GM23248 (cell line): ENCODE measurements around the gene RTCA. TPM values are rescaled to one million over a fixed set of nuclear protein-coding genes. Genes with fewer than 3 reads are reported as not detected.

Experiments used
- DNase-seq: peaks from one replicate; pipeline ENCODE4 v3.0.0-alpha.2; 2015
- H2AFZ ChIP-seq: fragments of 200-600 bp; sonication (generic); 2 replicates; pipeline ENCODE4 v1.6.1; 2016; ENCODE audit warnings: antibody characterized with exemption
- H3F3A ChIP-seq: fragments of 200-600 bp; sonication (generic); 2 replicates; pipeline ENCODE4 v1.6.1; 2016; ENCODE audit warnings: mild to moderate bottlenecking, antibody characterized with exemption, mixed run types; ENCODE audit not compliant: insufficient read depth
- H3K27ac ChIP-seq: fragments of 200-600 bp; sonication (generic); 2 replicates; pipeline ENCODE4 v1.5.1; 2016; ENCODE audit warnings: mild to moderate bottlenecking
- H3K27me3 ChIP-seq: fragments of 200-600 bp; sonication (generic); replicated peaks from 2 replicates; pipeline ENCODE4 v1.6.1; 2016; ENCODE audit warnings: mild to moderate bottlenecking; ENCODE audit not compliant: insufficient read depth
- H3K36me3 ChIP-seq: fragments of 200-600 bp; sonication (generic); 2 replicates; pipeline ENCODE4 v1.6.1; 2016; ENCODE audit warnings: low read depth, mild to moderate bottlenecking
- H3K4me1 ChIP-seq: fragments of 200-600 bp; sonication (generic); 2 replicates; pipeline ENCODE4 v1.6.1; 2016; ENCODE audit warnings: mild to moderate bottlenecking; ENCODE audit not compliant: insufficient read depth
- H3K4me2 ChIP-seq: fragments of 200-600 bp; sonication (generic); one replicate; pipeline ENCODE4 v1.6.1; 2016; ENCODE audit warnings: mild to moderate bottlenecking; ENCODE audit not compliant: unreplicated experiment
- H3K4me3 ChIP-seq: fragments of 200-600 bp; sonication (generic); 2 replicates; pipeline ENCODE4 v1.5.1; 2016; ENCODE audit warnings: mild to moderate bottlenecking
- H3K79me2 ChIP-seq: fragments of 200-600 bp; sonication (generic); 2 replicates; pipeline ENCODE4 v1.6.1; 2016; ENCODE audit warnings: mild to moderate bottlenecking; ENCODE audit not compliant: insufficient read depth
- H3K9ac ChIP-seq: fragments of 200-600 bp; sonication (generic); 2 replicates; pipeline ENCODE4 v1.6.1; 2016; ENCODE audit warnings: mild to moderate bottlenecking
- H3K9me2 ChIP-seq: fragments of 200-600 bp; sonication (generic); 2 replicates; pipeline ENCODE4 v1.6.1; 2016; ENCODE audit warnings: mixed run types, mild to moderate bottlenecking, moderate library complexity; ENCODE audit not compliant: insufficient read depth
- H3K9me3 ChIP-seq: fragments of 200-600 bp; sonication (generic); one replicate; pipeline ENCODE4 v1.6.1; 2017; ENCODE audit warnings: low read depth
- H4K20me1 ChIP-seq: fragments of 200-600 bp; sonication (generic); 2 replicates; pipeline ENCODE4 v1.6.0; 2016; ENCODE audit not compliant: insufficient read depth
- EZH2 ChIP-seq: fragments of 200-600 bp; sonication (generic); IDR thresholded peaks from 2 replicates; pipeline ENCODE4 v1.6.1; 2018; ENCODE audit warnings: antibody characterized with exemption, mild to moderate bottlenecking; ENCODE audit not compliant: insufficient read depth, poor library complexity, severe bottlenecking
- EZH2phosphoT487 ChIP-seq: fragments of 200-600 bp; sonication (generic); IDR thresholded peaks from 2 replicates; pipeline ENCODE4 v1.6.1; 2018; ENCODE audit warnings: antibody characterized with exemption, moderate library complexity, mild to moderate bottlenecking, low read depth; ENCODE audit not compliant: insufficient read depth
- WGBS, 2 experiments: methylation state at CpG; one replicate each; pipeline ENCODE4 v1.1.6; 2015 to 2017; ENCODE audit warnings: low lambda C conversion rate in 2 of 2, low coverage in 1 of 2; ENCODE audit errors: missing lambda C conversion rate in 2 of 2; 5-methylcytosine and 5-hydroxymethylcytosine counted together
- in situ Hi-C: fragments of 300-500 bp; cut with MboI; formaldehyde crosslinking; loops from 2 replicates; pipeline ENCODE4 v1.15.0; 2020
- polyA plus RNA-seq: library from polyadenylated mRNA; unstranded; fragments of >200 nt; fragmentation: Nextera tagmentation; extraction: Ambion mirVana; gene quantifications from 2 replicates; pipeline ENCODE4 v1.2.1, GENCODE V29; 2016
- total RNA-seq: library from RNA; depleted of rRNA; stranded (reverse); fragments of >200 nt; shearing (Covaris generic); gene quantifications from 2 replicates; pipeline ENCODE4 v1.2.3, GENCODE V29; 2014; rRNA removed

Gene RTCA
- total RNA-seq (42.7 and 66.4 TPM in 2 replicates), polyA plus RNA-seq (55.1 and 56.7 TPM in 2 replicates)

GRCh38 chr1:100265931-100266740 is at the start of gene RTCA:
RTCA (plus strand) TSS chr1:100266216; CDS start chr1:100266376, 160 bp downstream.
- Histone ChIP-seq H3K4me2 (peak within 1 kb of the TSS; percentile 89), H4K20me1 (no peaks in the 10 kb centered on the region), H3K9me2 (no peaks in the 10 kb centered on the region), H3K79me2 (peaks cover 49% of the 10 kb centered on the region), H3K4me3 (peak within 1 kb of the TSS; percentile 93), H3K4me1 (peaks cover 17% of the 10 kb centered on the region), H3K36me3 (peaks cover 22% of the 10 kb centered on the region), H3F3A (no peaks in the 10 kb centered on the region), H2AFZ (peak within 1 kb of the TSS; percentile 99), H3K27ac (peak within 1 kb of the TSS; percentile 81), H3K9ac (peak within 1 kb of the TSS; percentile 95), H3K9me3 (no peaks in the 10 kb centered on the region), H3K27me3 (no peaks in the 10 kb centered on the region)
- in situ Hi-C loops = no loop called here
- peak; percentile 99 for DNase-seq
- no peak for TF ChIP-seq EZH2
- no peak for TF ChIP-seq EZH2phosphoT487
- 1% methylated on average over 51 to 53 of the region's 53 CpGs for WGBS, 2 experiments

DNA sequence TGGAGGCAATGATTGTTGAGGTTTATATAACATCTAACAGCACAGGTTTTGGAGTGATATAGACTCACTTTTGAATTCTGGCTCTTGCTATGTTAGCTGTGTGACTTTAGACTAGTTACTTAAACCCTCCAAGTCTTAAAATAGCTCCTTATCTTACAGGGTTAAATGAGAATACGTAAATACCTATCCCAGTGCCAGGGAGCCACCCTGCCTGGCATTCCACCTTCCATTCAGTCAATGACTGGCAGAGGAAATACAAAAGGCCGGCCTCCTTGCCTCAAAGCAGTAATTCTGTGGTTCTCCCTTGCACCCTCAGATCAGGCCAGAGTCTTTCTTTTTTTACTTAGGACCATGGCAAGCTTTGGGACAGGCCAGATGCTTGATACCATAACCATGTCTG is 48.2 kb upstream of the RTCA start:
- 82 to 90% methylated on average over 2 of the region's 2 CpGs for WGBS, 2 experiments
- no peak overlapping the region for H2AFZ ChIP-seq
- in situ Hi-C loops = no loop called here

DNA sequence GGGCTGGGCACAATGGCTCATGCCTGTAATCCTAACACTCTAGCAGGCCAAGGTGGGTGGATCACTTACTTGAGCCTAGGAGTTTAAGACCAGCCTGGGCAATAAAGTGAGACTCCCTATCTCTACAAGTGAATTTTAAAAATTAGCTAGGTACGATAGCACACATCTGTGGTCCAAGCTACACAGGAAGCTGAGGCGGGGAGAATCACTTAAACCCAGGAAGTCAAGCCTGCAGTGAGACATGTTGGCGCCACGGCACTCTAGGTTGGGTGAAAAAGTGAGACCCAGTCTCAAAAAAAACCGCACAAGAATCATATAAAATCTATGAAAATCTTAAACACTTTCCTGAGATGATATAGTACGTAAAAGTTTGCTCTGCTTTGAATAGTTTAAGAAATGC is 46.6 kb upstream of the RTCA start:
- no peak overlapping the region for H2AFZ ChIP-seq
- H3K4me2 ChIP-seq = no peak overlapping the region
- H3K27ac ChIP-seq = no peak overlapping the region
- TF ChIP-seq EZH2 = no peak
- no peak for TF ChIP-seq EZH2phosphoT487
- H3K4me3 ChIP-seq = no peak overlapping the region
- no peaks in the 10 kb centered on the region for H3F3A ChIP-seq
- H3K9ac ChIP-seq = no peak overlapping the region
- H3K9me3 ChIP-seq = no peaks in the 10 kb centered on the region
- H3K36me3 ChIP-seq = peaks cover 19% of the 10 kb centered on the region
- H3K4me1 ChIP-seq = no peaks in the 10 kb centered on the region
- WGBS, 2 experiments = 81 to 98% methylated on average over 5 to 6 of the region's 6 CpGs
- no peaks in the 10 kb centered on the region for H3K27me3 ChIP-seq
- H4K20me1 ChIP-seq = no peaks in the 10 kb centered on the region
- H3K9me2 ChIP-seq = no peaks in the 10 kb centered on the region
- no peak for DNase-seq
- in situ Hi-C loops = no loop called here
- no peaks in the 10 kb centered on the region for H3K79me2 ChIP-seq

More for the DNA sequence above, 48.2 kb upstream of the RTCA start:
- no peaks in the 10 kb centered on the region for H3K9me2 ChIP-seq
- no peaks in the 10 kb centered on the region for H3K79me2 ChIP-seq
- TF ChIP-seq EZH2 = no peak
- no peak for TF ChIP-seq EZH2phosphoT487
- H3K4me1 ChIP-seq = no peaks in the 10 kb centered on the region
- no peaks in the 10 kb centered on the region for H4K20me1 ChIP-seq
- no peak overlapping the region for H3K4me2 ChIP-seq
- no peaks in the 10 kb centered on the region for H3K27me3 ChIP-seq
- no peak for DNase-seq
- H3K27ac ChIP-seq = no peak overlapping the region
- no peaks in the 10 kb centered on the region for H3F3A ChIP-seq
- no peaks in the 10 kb centered on the region for H3K9me3 ChIP-seq
- no peak overlapping the region for H3K9ac ChIP-seq
- peaks cover 30% of the 10 kb centered on the region for H3K36me3 ChIP-seq
- H3K4me3 ChIP-seq = no peak overlapping the region

DNA sequence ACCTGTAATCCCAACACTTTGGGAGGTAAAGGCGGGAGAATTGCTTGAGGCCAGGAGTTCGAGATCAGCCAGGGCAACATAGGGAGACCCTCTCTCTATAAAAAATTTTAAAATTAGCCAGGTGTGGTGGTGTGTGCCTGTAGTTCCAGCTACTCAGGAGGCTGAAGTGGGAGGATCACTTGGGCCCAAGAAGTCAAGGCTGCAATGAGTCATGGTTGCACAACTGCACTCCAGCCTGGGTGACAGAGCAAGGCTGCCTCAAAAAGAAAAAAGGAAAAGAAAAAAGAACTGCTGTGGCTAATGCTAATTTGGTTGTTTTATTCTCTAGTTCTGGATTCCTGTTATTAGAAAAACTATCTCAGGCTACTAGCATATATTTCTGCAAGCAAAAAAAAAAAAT is 46.1 kb upstream of the RTCA start:
- whole genome bisulfite sequencing, 2 experiments = 86 to 90% methylated on average over 2 of the region's 2 CpGs

More for the DNA sequence above, 46.1 kb upstream of the RTCA start:
- H3K27ac ChIP-seq = no peak overlapping the region
- no peak overlapping the region for H3K9ac ChIP-seq
- no peaks in the 10 kb centered on the region for H3K4me1 ChIP-seq
- no peak overlapping the region for H3K4me2 ChIP-seq
- in situ Hi-C loops = no loop called here
- DNase-seq = peak; percentile 19
- H3K9me2 ChIP-seq = no peaks in the 10 kb centered on the region
- no peaks in the 10 kb centered on the region for H3K79me2 ChIP-seq
- H4K20me1 ChIP-seq = no peaks in the 10 kb centered on the region
- no peak overlapping the region for H3K4me3 ChIP-seq
- no peak overlapping the region for H2AFZ ChIP-seq
- no peak for TF ChIP-seq EZH2
- TF ChIP-seq EZH2phosphoT487 = no peak
- H3F3A ChIP-seq = no peaks in the 10 kb centered on the region
- H3K36me3 ChIP-seq = peaks cover 17% of the 10 kb centered on the region
- no peaks in the 10 kb centered on the region for H3K9me3 ChIP-seq
- H3K27me3 ChIP-seq = no peaks in the 10 kb centered on the region
